ENCODE measurements around the gene NPL. TPM values are rescaled to one million over a fixed set of nuclear protein-coding genes. Genes with fewer than 3 reads are reported as not detected.

The NPL gene
- total and polyA plus RNA-seq, 12 donors = 1.4 to 26.5 (median 3.1) TPM

DNA sequence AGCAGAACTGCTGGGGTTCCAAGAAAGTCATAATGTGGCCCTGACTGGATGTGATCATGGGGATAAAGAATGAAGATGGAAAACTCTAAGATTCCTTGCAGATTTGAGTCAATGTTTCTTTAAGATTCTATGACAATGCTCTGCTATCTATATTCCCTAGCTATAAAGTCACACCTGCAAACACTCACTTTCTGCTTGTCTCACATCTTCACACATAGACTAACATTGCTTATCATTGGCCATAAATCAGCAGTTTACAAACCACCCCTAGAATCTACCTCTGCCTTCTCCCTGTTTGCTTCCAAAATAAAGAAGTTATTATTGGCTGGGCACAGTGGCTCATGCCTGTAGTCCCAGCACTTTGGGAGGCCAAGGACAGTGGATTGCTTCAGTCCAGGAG is 33.1 kb upstream of the NPL start:
- peaks cover 0 to 15% (median 12%) of the 10 kb centered on the region in 9 donors for H3K4me1 ChIP-seq
- H3K9me3 ChIP-seq = peaks cover 0 to 3% (median 0%) of the 10 kb centered on the region in 11 donors
- DNase-seq = no peak
- intact Hi-C loops (cut with DNase I) = no loop called here
- TF ChIP-seq, protein P1, sequence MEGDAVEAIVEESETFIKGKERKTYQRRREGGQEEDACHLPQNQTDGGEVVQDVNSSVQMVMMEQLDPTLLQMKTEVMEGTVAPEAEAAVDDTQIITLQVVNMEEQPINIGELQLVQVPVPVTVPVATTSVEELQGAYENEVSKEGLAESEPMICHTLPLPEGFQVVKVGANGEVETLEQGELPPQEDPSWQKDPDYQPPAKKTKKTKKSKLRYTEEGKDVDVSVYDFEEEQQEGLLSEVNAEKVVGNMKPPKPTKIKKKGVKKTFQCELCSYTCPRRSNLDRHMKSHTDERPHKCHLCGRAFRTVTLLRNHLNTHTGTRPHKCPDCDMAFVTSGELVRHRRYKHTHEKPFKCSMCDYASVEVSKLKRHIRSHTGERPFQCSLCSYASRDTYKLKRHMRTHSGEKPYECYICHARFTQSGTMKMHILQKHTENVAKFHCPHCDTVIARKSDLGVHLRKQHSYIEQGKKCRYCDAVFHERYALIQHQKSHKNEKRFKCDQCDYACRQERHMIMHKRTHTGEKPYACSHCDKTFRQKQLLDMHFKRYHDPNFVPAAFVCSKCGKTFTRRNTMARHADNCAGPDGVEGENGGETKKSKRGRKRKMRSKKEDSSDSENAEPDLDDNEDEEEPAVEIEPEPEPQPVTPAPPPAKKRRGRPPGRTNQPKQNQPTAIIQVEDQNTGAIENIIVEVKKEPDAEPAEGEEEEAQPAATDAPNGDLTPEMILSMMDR (IDR thresholded peaks at IDR 0.05) = no peak
- no peaks in the 10 kb centered on the region for H3K27me3 ChIP-seq
- no peaks in the 10 kb centered on the region for H3K36me3 ChIP-seq
- H3K27ac ChIP-seq = no peak overlapping the region
- H3K4me3 ChIP-seq = no peak overlapping the region
- ATAC-seq = no peak

DNA sequence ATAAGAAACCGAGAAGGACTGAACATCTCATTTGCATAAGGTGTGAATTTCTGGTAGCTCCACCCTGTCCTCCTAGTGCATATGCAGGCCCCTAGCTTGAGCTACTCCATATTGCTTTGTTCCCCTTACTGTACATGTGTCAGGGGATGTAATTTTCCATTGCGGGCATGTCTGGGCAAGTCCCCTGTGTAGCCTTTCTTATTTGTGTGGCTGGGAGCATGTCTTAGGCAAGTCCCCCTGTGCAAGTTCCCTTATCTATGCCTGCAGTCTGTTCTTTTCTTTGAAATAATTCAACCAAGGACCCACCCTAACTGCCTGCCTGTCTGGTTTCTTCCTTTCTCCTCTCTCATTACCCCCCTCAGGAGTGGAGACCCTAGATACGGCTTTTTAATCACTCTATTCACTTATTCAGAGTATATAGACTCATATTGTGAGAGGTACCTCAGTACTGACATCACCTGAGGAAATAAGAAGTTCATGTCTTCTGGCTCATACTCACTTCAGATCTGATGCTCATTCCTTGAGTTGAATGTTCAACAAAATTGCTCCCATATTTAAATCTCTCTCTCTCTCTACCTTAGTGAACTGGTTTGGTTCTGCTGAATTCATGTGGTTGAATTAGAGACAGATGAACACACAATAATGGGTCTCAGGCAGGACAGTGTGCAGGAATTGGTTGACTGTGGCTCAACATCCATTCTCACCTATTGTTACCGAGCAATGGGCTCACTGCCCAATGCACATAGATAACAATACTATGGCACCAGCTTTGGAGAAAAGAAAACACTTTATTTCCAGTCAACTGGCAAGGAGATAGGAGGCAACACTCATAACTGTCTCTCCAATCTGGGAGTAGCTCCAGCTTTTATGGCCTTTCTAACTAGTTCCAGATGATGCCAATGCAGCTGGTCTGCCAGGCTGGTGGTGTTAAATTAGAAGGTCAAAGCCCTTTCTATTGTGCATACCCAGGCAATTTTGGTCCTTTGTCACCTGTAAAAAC is 27.9 kb upstream of the NPL start:
- Histone ChIP-seq H3K36me3 (no peaks in the 10 kb centered on the region), H3K4me1 (peaks cover 0 to 13% (median 5%) of the 10 kb centered on the region in 9 donors), H3K4me3 (no peak overlapping the region), H3K27ac (no peak overlapping the region), H3K9me3 (peaks cover 0 to 8% (median 0%) of the 10 kb centered on the region in 11 donors), H3K27me3 (no peaks in the 10 kb centered on the region)
- peak in 2 of 8 donors; percentile 41 to 55 for ATAC-seq
- DNase-seq = no peak
- WGBS, 2 donors = 84 to 87% methylated on average over 4 of the region's 4 CpGs
- intact Hi-C loops (cut with DNase I) = loop anchor here in 1 of 10 donors (10.0 kb wide), 1 partner anchor 57 kb away; no protein-coding TSS in a partner anchor
- TF ChIP-seq, protein P1 (IDR thresholded peaks at IDR 0.05) = no peak

DNA sequence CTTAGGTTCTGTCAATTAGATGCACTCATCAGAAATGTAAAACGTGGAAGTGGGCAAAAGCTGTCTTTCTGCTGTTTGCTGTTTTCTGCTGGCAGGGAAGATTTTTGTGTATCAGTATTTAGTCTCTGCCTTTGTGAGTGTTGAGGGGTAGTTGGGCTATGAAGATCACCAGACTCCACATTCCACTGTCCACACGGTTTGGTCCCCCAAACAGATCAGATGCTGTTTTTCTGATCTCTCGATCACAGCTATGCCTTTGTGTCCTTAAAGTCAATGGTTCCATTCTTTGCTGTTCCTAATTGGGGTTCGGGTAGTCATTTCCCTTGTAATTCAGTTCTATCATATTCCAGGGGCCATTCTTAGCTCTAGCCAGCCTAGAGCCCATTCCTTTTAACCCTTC is 27.0 kb upstream of the NPL start:
- intact Hi-C loops (cut with DNase I) = loop anchor here in 1 of 10 donors (10.0 kb wide), 1 partner anchor 58 kb away; no protein-coding TSS in a partner anchor
- no peak overlapping the region for H3K27ac ChIP-seq
- no peaks in the 10 kb centered on the region for H3K36me3 ChIP-seq
- H3K4me3 ChIP-seq = no peak overlapping the region
- DNase-seq = no peak
- 90% methylated on average over 4 of the region's 4 CpGs for WGBS, 2 donors
- peaks cover 0 to 13% (median 5%) of the 10 kb centered on the region in 9 donors for H3K4me1 ChIP-seq
- TF ChIP-seq, protein P1 (IDR thresholded peaks at IDR 0.05) = no peak
- H3K9me3 ChIP-seq = peaks cover 0 to 8% (median 0%) of the 10 kb centered on the region in 11 donors
- no peak for ATAC-seq
- H3K27me3 ChIP-seq = no peaks in the 10 kb centered on the region

DNA sequence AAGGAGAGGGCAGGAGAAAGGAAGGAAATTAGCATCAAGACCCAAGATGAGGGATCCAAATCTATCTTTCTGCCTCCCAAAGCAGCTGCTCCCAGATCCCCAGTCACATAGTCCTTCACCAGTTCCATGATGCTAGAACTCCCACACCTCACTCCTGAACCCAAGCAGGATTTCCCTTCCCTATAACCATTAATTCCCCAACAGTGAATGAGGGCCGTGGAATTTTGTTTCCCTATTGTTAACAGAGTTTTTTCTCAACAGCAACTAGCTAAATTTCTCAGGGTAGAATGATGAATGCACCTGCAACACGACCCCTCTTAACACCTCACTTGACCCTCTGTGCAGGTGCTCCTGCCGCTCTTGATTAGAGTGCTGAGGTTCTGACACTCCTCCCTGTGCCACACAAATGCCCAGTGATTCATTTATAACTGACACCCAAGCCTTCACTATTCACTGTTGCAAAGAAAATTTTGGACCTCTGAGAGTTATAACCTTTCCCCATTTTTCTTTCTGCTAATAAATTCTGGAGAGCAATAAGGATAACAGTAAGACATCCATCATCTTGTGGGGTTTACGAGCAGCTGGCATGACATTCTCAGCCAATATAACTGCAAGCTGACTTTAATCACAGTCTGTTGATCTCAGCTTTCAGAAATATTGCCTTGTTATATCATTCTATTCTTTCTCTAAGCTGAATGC is 25.4 kb upstream of the NPL start:
- intact Hi-C loops (cut with DNase I) = loop anchor here in 1 of 10 donors (10.0 kb wide), 1 partner anchor 59 kb away; no protein-coding TSS in a partner anchor
- TF ChIP-seq, protein P1 (IDR thresholded peaks at IDR 0.05) = no peak
- DNase-seq (no peak), ATAC-seq (no peak)
- Histone ChIP-seq H3K36me3 (no peaks in the 10 kb centered on the region), H3K9me3 (peaks cover 0 to 8% (median 0%) of the 10 kb centered on the region in 11 donors), H3K4me3 (no peak overlapping the region), H3K4me1 (peaks cover 0 to 19% (median 5%) of the 10 kb centered on the region in 9 donors), H3K27me3 (no peaks in the 10 kb centered on the region), H3K27ac (no peak overlapping the region)
- WGBS, 2 donors = 82 to 89% methylated on average over 4 of the region's 4 CpGs
